GM23338 (cell line): Measurements from ENCODE around the gene C1QTNF1. TPM values are rescaled to one million over a fixed set of nuclear protein-coding genes. Genes with fewer than 3 reads are reported as not detected.

ENCODE experiments used
- ATAC-seq: fragments of 200-7000 bp; cut with Tn5 transposase; 3 replicates; pipeline ENCODE4 v1.9.1; 2020
- DNase-seq: peaks from one replicate; pipeline ENCODE4 v3.0.0-alpha.2; 2015; ENCODE audit warnings: low spot score
- H2AFZ ChIP-seq: fragments of 200-600 bp; sonication (generic); 2 replicates; pipeline ENCODE4 v1.8.0; 2016; ENCODE audit warnings: antibody characterized with exemption, mild to moderate bottlenecking, moderate library complexity
- H3F3A ChIP-seq: fragments of 200-600 bp; sonication (generic); replicated peaks from 2 replicates; pipeline ENCODE4 v1.8.0; 2017; ENCODE audit warnings: antibody characterized with exemption, mixed run types, low read depth
- H3K27ac ChIP-seq: fragments of 200-600 bp; sonication (generic); 2 replicates; pipeline ENCODE4 v1.6.1; 2016; ENCODE audit warnings: low read depth
- H3K27me3 ChIP-seq: fragments of 200-600 bp; sonication (generic); 2 replicates; pipeline ENCODE4 v1.8.0; 2016; ENCODE audit warnings: mild to moderate bottlenecking, mixed run types, moderate library complexity; ENCODE audit not compliant: insufficient read depth
- H3K36me3 ChIP-seq: fragments of 200-600 bp; sonication (generic); 2 replicates; pipeline ENCODE4 v1.8.0; 2016; ENCODE audit warnings: mild to moderate bottlenecking; ENCODE audit not compliant: insufficient read depth
- H3K4me1 ChIP-seq: fragments of 200-600 bp; sonication (generic); 2 replicates; pipeline ENCODE4 v1.8.0; 2016; ENCODE audit warnings: mild to moderate bottlenecking, moderate library complexity; ENCODE audit not compliant: insufficient read depth
- H3K4me2 ChIP-seq: fragments of 200-600 bp; sonication (generic); 2 replicates; pipeline ENCODE4 v1.7.1; 2017; ENCODE audit warnings: mixed run types
- H3K4me3 ChIP-seq: fragments of 200-600 bp; sonication (generic); 2 replicates; pipeline ENCODE4 v1.6.1; 2016; ENCODE audit warnings: mixed run types
- H3K79me2 ChIP-seq: fragments of 200-600 bp; sonication (generic); replicated peaks from 2 replicates; pipeline ENCODE4 v1.8.0; 2017; ENCODE audit warnings: mild to moderate bottlenecking; ENCODE audit not compliant: insufficient read depth
- H3K9me2 ChIP-seq: fragments of 200-600 bp; sonication (generic); 2 replicates; pipeline ENCODE4 v1.8.0; 2017; ENCODE audit not compliant: insufficient read depth
- H4K20me1 ChIP-seq: fragments of 200-600 bp; sonication (generic); replicated peaks from 2 replicates; pipeline ENCODE4 v1.8.0; 2017; ENCODE audit warnings: mild to moderate bottlenecking; ENCODE audit not compliant: insufficient read depth
- H3K27ac Mint-ChIP-seq: 2 replicates; pipeline ENCODE4 v1.8.0; 2020; ENCODE audit warnings: inconsistent platforms, mild to moderate bottlenecking, moderate library complexity, mixed read lengths
- H3K27me3 Mint-ChIP-seq: 3 replicates; pipeline ENCODE4 v1.8.0; 2022; ENCODE audit warnings: low read depth, mild to moderate bottlenecking, moderate library complexity, mixed read lengths, inconsistent platforms; ENCODE audit not compliant: insufficient read depth, poor library complexity
- H3K36me3 Mint-ChIP-seq: 3 replicates; pipeline ENCODE4 v1.8.0; 2021; ENCODE audit warnings: low read depth, mild to moderate bottlenecking, inconsistent platforms, moderate library complexity, mixed read lengths
- H3K4me1 Mint-ChIP-seq: 3 replicates; pipeline ENCODE4 v1.8.0; 2020; ENCODE audit warnings: mild to moderate bottlenecking, inconsistent platforms, mixed read lengths
- H3K4me3 Mint-ChIP-seq: 3 replicates; pipeline ENCODE4 v1.8.0; 2021; ENCODE audit warnings: moderate library complexity, mild to moderate bottlenecking, inconsistent platforms, mixed read lengths
- H3K9me3 Mint-ChIP-seq: 3 replicates; pipeline ENCODE4 v1.8.0; 2020; ENCODE audit warnings: moderate library complexity, mild to moderate bottlenecking, inconsistent platforms, mixed read lengths
- CREB1 ChIP-seq: fragments of 250-450 bp; sonication (Bioruptor Pico); IDR thresholded peaks from 2 replicates; pipeline ENCODE4 v1.5.0; 2020; ENCODE audit warnings: low read depth, mild to moderate bottlenecking, moderate library complexity
- CTCF ChIP-seq, 2 experiments: fragments of 200-600 bp in 1 of 2; sonication (generic) in 1 of 2; conservative IDR thresholded peaks; 2 replicates each; pipeline versions ENCODE4 v1.5.1 to v1.6.1; 2016 to 2017; ENCODE audit warnings: antibody characterized with exemption in 2 of 2, low read depth in 2 of 2, mild to moderate bottlenecking in 2 of 2, moderate library complexity in 1 of 2
- ETS1 ChIP-seq: IDR thresholded peaks from 2 replicates; pipeline ENCODE4 v1.6.1; 2016; ENCODE audit warnings: antibody characterized with exemption
- EZH2 ChIP-seq: fragments of 200-600 bp; sonication (generic); IDR thresholded peaks from one replicate; pipeline ENCODE4 v1.8.0; 2017; ENCODE audit warnings: antibody characterized with exemption, mild to moderate bottlenecking, low read depth; ENCODE audit not compliant: unreplicated experiment
- EZH2phosphoT487 ChIP-seq: fragments of 200-600 bp; sonication (generic); IDR thresholded peaks from one replicate; pipeline ENCODE4 v1.8.1; 2018; ENCODE audit warnings: antibody characterized with exemption; ENCODE audit not compliant: unreplicated experiment
- JUNB ChIP-seq: IDR thresholded peaks from one replicate; pipeline ENCODE4 v1.6.1; 2016; ENCODE audit warnings: antibody characterized with exemption; ENCODE audit not compliant: unreplicated experiment
- NANOG ChIP-seq: IDR thresholded peaks from 2 replicates; pipeline ENCODE4 v1.6.1; 2016; ENCODE audit warnings: antibody characterized with exemption, borderline replicate concordance
- POLR2AphosphoS5 ChIP-seq: IDR thresholded peaks from 2 replicates; pipeline ENCODE4 v1.6.1; 2016; ENCODE audit warnings: antibody characterized with exemption, low read depth
- REST ChIP-seq: IDR thresholded peaks from one replicate; pipeline ENCODE4 v1.6.1; 2018; ENCODE audit warnings: antibody characterized with exemption; ENCODE audit not compliant: unreplicated experiment
- STAT1 ChIP-seq: IDR thresholded peaks from one replicate; pipeline ENCODE4 v1.6.1; 2016; ENCODE audit warnings: antibody characterized with exemption; ENCODE audit not compliant: unreplicated experiment
- ZNF114 ChIP-seq: fragments of 250-450 bp; sonication (Bioruptor Pico); IDR thresholded peaks from 2 replicates; pipeline ENCODE4 v1.5.0; 2020; ENCODE audit warnings: mild to moderate bottlenecking, moderate library complexity
- ZNF331 ChIP-seq: fragments of 250-450 bp; sonication (Bioruptor Pico); IDR thresholded peaks from 2 replicates; pipeline ENCODE4 v1.5.0; 2020; ENCODE audit warnings: low read depth, mild to moderate bottlenecking, moderate library complexity
- ZNF462 ChIP-seq: fragments of 250-450 bp; sonication (Bioruptor Pico); IDR thresholded peaks from 2 replicates; pipeline ENCODE4 v1.5.0; 2020; ENCODE audit warnings: mild to moderate bottlenecking, moderate library complexity
- polyA plus RNA-seq: library from polyadenylated mRNA; unstranded; fragments of >200 nt; fragmentation: Nextera tagmentation; extraction: Ambion mirVana; gene quantifications from 2 replicates; pipeline ENCODE4 v1.2.1, GENCODE V29; 2016
- total RNA-seq: library from RNA; depleted of rRNA; stranded (reverse); fragments of >200 nt; shearing (Covaris generic); gene quantifications from 2 replicates; pipeline ENCODE4 v1.2.3, GENCODE V29; 2014

C1QTNF1 gene
- total and polyA plus RNA-seq, 2 experiments from 2014 or later = 1.1 to 1.9 TPM

- Histone ChIP-seq H4K20me1 (no peaks in the 10 kb centered on the region), H3K4me1 (peaks cover 8% of the 10 kb centered on the region; the same call in 1 of the 2 replicates), H3K4me3 (no peak overlapping the region), H3K27ac (no peak overlapping the region), H3K36me3 (no peaks in the 10 kb centered on the region), H2AFZ (no peak overlapping the region), H3K27me3 (no peaks in the 10 kb centered on the region), H3K4me2 (no peak overlapping the region), H3K79me2 (no peaks in the 10 kb centered on the region), H3K9me2 (no peaks in the 10 kb centered on the region), H3F3A (no peaks in the 10 kb centered on the region)
- no peak for ATAC-seq
- peaks cover 15% of the 10 kb centered on the region for H3K4me1 Mint-ChIP-seq
- H3K27ac Mint-ChIP-seq = no peak overlapping the region
- peaks cover 10% of the 10 kb centered on the region for H3K27me3 Mint-ChIP-seq
- TF ChIP-seq JUNB = no peak
- TF ChIP-seq ETS1 = no peak
- TF ChIP-seq ZNF331 = no peak
- TF ChIP-seq REST = no peak
- TF ChIP-seq EZH2phosphoT487 = no peak
- TF ChIP-seq EZH2 = no peak
- no peak for TF ChIP-seq NANOG
- no peak for TF ChIP-seq STAT1
- no peak for TF ChIP-seq POLR2AphosphoS5
- TF ChIP-seq ZNF462 (CRISPR knock-in tag) = no peak
- TF ChIP-seq CREB1 (CRISPR knock-in tag) = no peak
- TF ChIP-seq ZNF114 (CRISPR knock-in tag) = no peak
- TF ChIP-seq CTCF (conservative IDR thresholded peaks at IDR 0.05; ENCODE audit: low read depth in 2 of 2) = no peak
- no peaks in the 10 kb centered on the region for H3K9me3 Mint-ChIP-seq
- peaks cover 3% of the 10 kb centered on the region; the same call in 1 of the 3 replicates for H3K36me3 Mint-ChIP-seq
- no peak overlapping the region for H3K4me3 Mint-ChIP-seq
- DNase-seq = no peak
These were observed 71.5 kb downstream of the C1QTNF1 start for GRCh38 chr17:79095345-79096055.
